Skeletal muscle tissue (tissue), 4 donors: Measurements from ENCODE around the gene EXOC3L2. TPM values are rescaled to one million over a fixed set of nuclear protein-coding genes. Genes with fewer than 3 reads are reported as not detected.

Experiments used
- H3K27ac ChIP-seq: one replicate; pipeline ENCODE4 v1.7.0; 2013; ENCODE audit warnings: mild to moderate bottlenecking, low read depth, low read length, inconsistent platforms
- H3K27me3 ChIP-seq, 3 donors: one replicate each; pipeline ENCODE4 v1.7.0; 2013; ENCODE audit warnings: low read length in 3 of 3; ENCODE audit not compliant: control insufficient read depth in 3 of 3, insufficient read depth in 3 of 3
- H3K36me3 ChIP-seq, 3 donors: one replicate each; pipeline ENCODE4 v1.7.0; 2013; ENCODE audit warnings: low read length in 3 of 3; ENCODE audit not compliant: control insufficient read depth in 3 of 3, insufficient read depth in 3 of 3
- H3K4me1 ChIP-seq, 3 donors: one replicate each; pipeline ENCODE4 v1.7.0; 2013; ENCODE audit warnings: low read length in 3 of 3, mild to moderate bottlenecking in 3 of 3; ENCODE audit not compliant: control insufficient read depth in 3 of 3, insufficient read depth in 3 of 3
- H3K4me3 ChIP-seq, 3 donors: one replicate each; pipeline ENCODE4 v1.7.0; 2013; ENCODE audit warnings: low read length in 3 of 3
- H3K9ac ChIP-seq, 3 donors: one replicate each; pipeline ENCODE4 v1.7.0; 2013; ENCODE audit warnings: low read length in 3 of 3, mild to moderate bottlenecking in 3 of 3, moderate library complexity in 2 of 3, low read depth in 1 of 3
- H3K9me3 ChIP-seq, 3 donors: one replicate each; pipeline ENCODE4 v1.7.0; 2013; ENCODE audit warnings: low read length in 3 of 3; ENCODE audit not compliant: control insufficient read depth in 3 of 3
- total RNA-seq: library from RNA; depleted of rRNA; stranded (reverse); fragments of >200 nt; gene quantifications from one replicate; pipeline ENCODE4 v1.2.3, GENCODE V29; 2014
- donor health status: Osteomylitis.

EXOC3L2 gene
- total RNA-seq, 1 donor from 2014 or later, result 2.1 TPM

- H3K9ac ChIP-seq, result no peak overlapping the region
- no peak overlapping the region for H3K27ac ChIP-seq
- H3K4me1 ChIP-seq, result peaks cover 29 to 34% (median 34%) of the 10 kb centered on the region in 3 donors
- H3K4me3 ChIP-seq, result no peak overlapping the region
- H3K27me3 ChIP-seq, result no peaks in the 10 kb centered on the region
- H3K36me3 ChIP-seq, result peaks cover 0 to 2% (median 0%) of the 10 kb centered on the region in 3 donors
- H3K9me3 ChIP-seq, result no peaks in the 10 kb centered on the region
Measured at GRCh38 chr19:45249261-45250033, 4.2 kb upstream of the EXOC3L2 start.

- H3K9me3 ChIP-seq, result no peaks in the 10 kb centered on the region
- no peaks in the 10 kb centered on the region for H3K36me3 ChIP-seq
- H3K4me3 ChIP-seq, result no peak overlapping the region
- H3K27me3 ChIP-seq, result no peaks in the 10 kb centered on the region
- H3K9ac ChIP-seq, result no peak overlapping the region
- H3K27ac ChIP-seq, result no peak overlapping the region
- peaks cover 11 to 19% (median 12%) of the 10 kb centered on the region in 3 donors for H3K4me1 ChIP-seq
Measured at GRCh38 chr19:45247136-45247535, 1.9 kb upstream of the EXOC3L2 start.

- no peak overlapping the region for H3K4me3 ChIP-seq
- peak overlapping the region; percentile 56 for H3K27ac ChIP-seq
- no peaks in the 10 kb centered on the region for H3K9me3 ChIP-seq
- H3K27me3 ChIP-seq, result no peaks in the 10 kb centered on the region
- H3K9ac ChIP-seq, result no peak overlapping the region
- H3K36me3 ChIP-seq, result no peaks in the 10 kb centered on the region
- H3K4me1 ChIP-seq, result peaks cover 7 to 14% (median 7%) of the 10 kb centered on the region in 3 donors
Measured at GRCh38 chr19:45245826-45246225, 619 bp upstream of the EXOC3L2 start.

GRCh38 chr19:45244133-45244794 is 943 bp downstream of the EXOC3L2 start:
- Histone ChIP-seq H3K4me1 (peaks cover 0 to 7% (median 0%) of the 10 kb centered on the region in 3 donors), H3K4me3 (peak overlapping the region in 2 of 3 donors; percentile 22 to 51), H3K27ac (no peak overlapping the region), H3K36me3 (no peaks in the 10 kb centered on the region), H3K9me3 (no peaks in the 10 kb centered on the region), H3K9ac (peak overlapping the region in 1 of 3 donors; percentile 33), H3K27me3 (no peaks in the 10 kb centered on the region)

GRCh38 chr19:45243144-45243732 is 2.0 kb downstream of the EXOC3L2 start:
- Histone ChIP-seq H3K27me3 (peaks cover 0 to 3% (median 3%) of the 10 kb centered on the region in 3 donors), H3K4me1 (peaks cover 0 to 3% (median 0%) of the 10 kb centered on the region in 3 donors), H3K36me3 (no peaks in the 10 kb centered on the region), H3K4me3 (no peak overlapping the region), H3K27ac (no peak overlapping the region), H3K9me3 (no peaks in the 10 kb centered on the region), H3K9ac (no peak overlapping the region)

- H3K27me3 ChIP-seq, result peaks cover 19 to 37% (median 24%) of the 10 kb centered on the region in 3 donors
- no peaks in the 10 kb centered on the region for H3K9me3 ChIP-seq
- no peak overlapping the region for H3K27ac ChIP-seq
- no peaks in the 10 kb centered on the region for H3K36me3 ChIP-seq
- peaks cover 0 to 3% (median 0%) of the 10 kb centered on the region in 3 donors for H3K4me1 ChIP-seq
- H3K9ac ChIP-seq, result no peak overlapping the region
- H3K4me3 ChIP-seq, result no peak overlapping the region
Measured at GRCh38 chr19:45238556-45238955, 6.7 kb downstream of the EXOC3L2 start.

GRCh38 chr19:45235485-45235884 is 9.7 kb downstream of the EXOC3L2 start:
- Histone ChIP-seq H3K27ac (no peak overlapping the region), H3K27me3 (peaks cover 29 to 45% (median 30%) of the 10 kb centered on the region in 3 donors), H3K9ac (no peak overlapping the region), H3K4me1 (peaks cover 0 to 3% (median 0%) of the 10 kb centered on the region in 3 donors), H3K36me3 (no peaks in the 10 kb centered on the region), H3K4me3 (no peak overlapping the region), H3K9me3 (no peaks in the 10 kb centered on the region)

GRCh38 chr19:45234089-45234869 is 10.9 kb downstream of the EXOC3L2 start:
- Histone ChIP-seq H3K9ac (no peak overlapping the region), H3K36me3 (no peaks in the 10 kb centered on the region), H3K4me3 (no peak overlapping the region), H3K9me3 (no peaks in the 10 kb centered on the region), H3K27me3 (peaks cover 29 to 45% (median 30%) of the 10 kb centered on the region in 3 donors), H3K4me1 (peaks cover 0 to 3% (median 0%) of the 10 kb centered on the region in 3 donors), H3K27ac (no peak overlapping the region)

GRCh38 chr19:45231891-45232290 is 13.3 kb downstream of the EXOC3L2 start:
- Histone ChIP-seq H3K9me3 (no peaks in the 10 kb centered on the region), H3K27me3 (peaks cover 22 to 36% (median 23%) of the 10 kb centered on the region in 3 donors), H3K36me3 (no peaks in the 10 kb centered on the region), H3K4me3 (no peak overlapping the region), H3K9ac (no peak overlapping the region), H3K4me1 (peaks cover 0 to 3% (median 0%) of the 10 kb centered on the region in 3 donors), H3K27ac (no peak overlapping the region)
